Lung (tissue), 12 donors: ENCODE data around the gene KAT8. TPM values are rescaled to one million over a fixed set of nuclear protein-coding genes. Genes with fewer than 3 reads are reported as not detected.

ENCODE experiments used
- ATAC-seq: fragments of 200-7000 bp; cut with Tn5 transposase; one replicate; pipeline ENCODE4 v1.9.1; 2020; ENCODE audit warnings: moderate number of reproducible peaks; ENCODE audit not compliant: insufficient read depth, low FRiP score
- DNase-seq, 3 donors: peaks; one replicate each; pipeline ENCODE4 v3.0.0-alpha.2; 2013 to 2017
- H3K27ac ChIP-seq, 2 donors: one replicate each; pipeline ENCODE4 v1.5.1; 2013; ENCODE audit warnings: mild to moderate bottlenecking in 2 of 2, moderate library complexity in 2 of 2, control low read depth in 1 of 2, inconsistent platforms in 1 of 2, low read depth in 1 of 2, low read length in 1 of 2
- H3K27me3 ChIP-seq, 3 donors: one replicate each; pipeline ENCODE4 v1.5.1; 2013; ENCODE audit warnings: low read length in 2 of 3; ENCODE audit not compliant: control insufficient read depth in 3 of 3, insufficient read depth in 3 of 3
- H3K36me3 ChIP-seq, 4 donors: one replicate each; pipeline ENCODE4 v1.5.1; 2013; ENCODE audit warnings: low read length in 4 of 4, mild to moderate bottlenecking in 1 of 4, moderate library complexity in 1 of 4; ENCODE audit not compliant: control insufficient read depth in 4 of 4, insufficient read depth in 4 of 4
- H3K4me1 ChIP-seq, 5 donors: one replicate each; pipeline ENCODE4 v1.5.1; 2013; ENCODE audit warnings: low read length in 5 of 5, mild to moderate bottlenecking in 2 of 5, moderate library complexity in 1 of 5; ENCODE audit not compliant: control insufficient read depth in 5 of 5, insufficient read depth in 5 of 5
- H3K4me3 ChIP-seq: one replicate; pipeline ENCODE4 v1.5.1; 2013; ENCODE audit warnings: mild to moderate bottlenecking, control low read depth, moderate library complexity
- H3K9ac ChIP-seq, 2 donors: one replicate each; pipeline ENCODE4 v1.5.1; 2013; ENCODE audit warnings: low read length in 2 of 2, control low read depth in 1 of 2; ENCODE audit not compliant: insufficient read depth in 1 of 2
- H3K9me3 ChIP-seq, 4 donors: one replicate each; pipeline ENCODE4 v1.5.1; 2013; ENCODE audit warnings: low read length in 3 of 4, mild to moderate bottlenecking in 1 of 4, moderate library complexity in 1 of 4; ENCODE audit not compliant: control insufficient read depth in 4 of 4, insufficient read depth in 3 of 4
- CTCF ChIP-seq: IDR thresholded peaks from 2 replicates; pipeline ENCODE4 v1.5.1; 2012; ENCODE audit warnings: mild to moderate bottlenecking; ENCODE audit errors: control extremely low read depth, extremely low read depth
- WGBS, 2 donors: extraction: QIAGEN DNeasy Blood & Tissue Kit; methylation state at CpG; one replicate each; pipeline ENCODE4 v1.1.7; 2013; 5-methylcytosine and 5-hydroxymethylcytosine counted together
- polyA plus RNA-seq, 2 donors: library from polyadenylated mRNA; stranded (reverse); fragments of 200-250 nt; gene quantifications; one replicate each; pipeline ENCODE4 v1.2.1, GENCODE V29; 2013
- total RNA-seq, 2 donors: library from RNA; depleted of rRNA in 1 of 2; stranded (reverse); fragments of >200 nt in 1 of 2; gene quantifications; one replicate each; pipeline ENCODE4 v1.2.1, GENCODE V29; 2014 to 2021
- donor health status: control.
- donor health status: control.
- donor health status: Bipolar disorder and iron deficiency.
- donor health status: healthy.
- donor health status: DM: yes; HTN: yes; CAD: no.

KAT8 gene
- total and polyA plus RNA-seq, 4 donors = 53.0 to 73.2 (median 60.8) TPM

DNA sequence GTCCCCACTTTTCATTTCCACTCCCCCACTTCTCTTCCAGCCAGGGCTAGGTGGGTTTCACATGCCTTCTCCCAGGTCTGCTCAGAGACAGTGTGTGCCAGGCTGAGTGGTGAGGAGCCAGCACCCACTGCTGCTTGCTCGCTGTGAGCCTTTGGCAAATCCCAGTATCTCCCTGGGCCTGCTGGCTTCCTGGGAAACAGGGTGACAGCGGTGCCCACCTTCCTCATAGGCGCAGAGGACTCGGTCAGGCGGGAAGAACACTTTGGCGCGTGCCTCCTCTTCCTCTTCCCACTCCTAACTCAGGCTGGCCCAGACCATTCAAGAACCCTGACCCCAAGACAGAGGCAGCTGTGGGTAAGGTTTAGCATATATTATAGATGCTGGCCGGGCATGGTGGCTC lies 28.3 kb upstream of the KAT8 start:
- Histone ChIP-seq H3K27me3 (no peaks in the 10 kb centered on the region), H3K9ac (no peak overlapping the region), H3K4me1 (peaks cover 0 to 4% (median 3%) of the 10 kb centered on the region in 5 donors), H3K27ac (no peak overlapping the region), H3K9me3 (no peaks in the 10 kb centered on the region), H3K4me3 (no peak overlapping the region), H3K36me3 (peaks cover 0 to 22% (median 2%) of the 10 kb centered on the region in 4 donors)
- ATAC-seq (no peak), DNase-seq (no peak)
- no peak for TF ChIP-seq CTCF
- WGBS, 2 donors = 89 to 95% methylated on average over 8 of the region's 8 CpGs

DNA sequence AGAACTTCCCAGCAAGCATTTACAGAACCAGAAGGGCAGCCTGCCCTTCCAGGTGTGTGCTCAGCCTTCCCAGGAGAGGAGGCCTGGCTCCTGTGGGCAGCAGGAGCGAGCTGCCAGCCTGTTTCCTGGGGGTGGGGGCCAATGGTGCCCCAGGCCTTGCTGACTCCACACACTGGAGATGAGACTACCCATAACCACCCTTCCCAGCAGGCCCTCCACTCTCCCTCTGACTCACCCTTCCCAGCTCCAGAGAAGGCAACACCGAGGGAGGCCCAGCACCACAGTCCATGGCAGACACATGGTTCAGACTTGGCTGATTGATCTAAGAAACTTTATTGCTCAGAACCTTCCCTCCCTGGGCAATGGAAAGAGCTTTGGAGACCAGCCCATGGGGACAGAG lies 26.9 kb upstream of the KAT8 start:
- H3K9ac ChIP-seq = no peak overlapping the region
- no peaks in the 10 kb centered on the region for H3K27me3 ChIP-seq
- H3K36me3 ChIP-seq = peaks cover 0 to 13% (median 2%) of the 10 kb centered on the region in 4 donors
- DNase-seq = no peak
- H3K4me1 ChIP-seq = peaks cover 0 to 4% (median 3%) of the 10 kb centered on the region in 5 donors
- 91 to 97% methylated on average over 2 of the region's 2 CpGs for WGBS, 2 donors
- H3K27ac ChIP-seq = no peak overlapping the region
- TF ChIP-seq CTCF = no peak
- H3K4me3 ChIP-seq = no peak overlapping the region
- H3K9me3 ChIP-seq = no peaks in the 10 kb centered on the region
- no peak for ATAC-seq

DNA sequence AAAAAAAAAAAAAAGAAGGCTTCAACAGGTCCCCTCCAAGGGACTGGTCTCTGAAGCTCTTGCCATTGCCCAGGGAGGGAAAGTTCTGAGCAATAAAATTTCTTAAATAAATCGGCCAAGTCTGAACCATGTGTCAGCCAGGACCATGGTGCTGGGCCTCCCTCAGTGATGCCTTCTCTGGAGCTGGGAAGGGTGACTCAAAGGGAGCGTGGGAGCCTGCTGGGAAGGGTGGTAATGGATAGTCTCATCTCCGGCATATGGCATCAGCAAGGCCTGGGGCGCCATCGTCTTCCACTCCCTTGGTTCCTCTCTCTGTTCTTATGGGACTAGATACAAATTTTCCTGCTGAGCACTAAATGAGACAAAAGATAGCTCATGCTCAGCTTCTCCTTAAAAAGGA lies 25.1 kb upstream of the KAT8 start:
- no peaks in the 10 kb centered on the region for H3K27me3 ChIP-seq
- no peak overlapping the region for H3K4me3 ChIP-seq
- no peaks in the 10 kb centered on the region for H3K9me3 ChIP-seq
- peaks cover 0 to 13% (median 2%) of the 10 kb centered on the region in 4 donors for H3K36me3 ChIP-seq
- no peak overlapping the region for H3K9ac ChIP-seq
- WGBS, 2 donors = 94 to 97% methylated on average over 5 of the region's 5 CpGs
- no peak for TF ChIP-seq CTCF
- H3K27ac ChIP-seq = no peak overlapping the region
- ATAC-seq = no peak
- DNase-seq = no peak
- peaks cover 0 to 4% (median 3%) of the 10 kb centered on the region in 5 donors for H3K4me1 ChIP-seq

- Histone ChIP-seq H3K27me3 (no peaks in the 10 kb centered on the region), H3K9ac (no peak overlapping the region), H3K9me3 (no peaks in the 10 kb centered on the region), H3K4me1 (peaks cover 0 to 4% (median 3%) of the 10 kb centered on the region in 5 donors), H3K27ac (no peak overlapping the region), H3K4me3 (no peak overlapping the region), H3K36me3 (peaks cover 0 to 11% (median 2%) of the 10 kb centered on the region in 4 donors)
- DNase-seq (no peak), ATAC-seq (no peak)
- no peak for TF ChIP-seq CTCF
- 58 to 64% methylated on average over 17 of the region's 17 CpGs for whole genome bisulfite sequencing, 2 donors
These were observed 24.2 kb upstream of the KAT8 start for GRCh38 chr16:31093132-31093703.
